GF-D8 (cell line): ENCODE measurements around the gene CTNNA2.

Source experiments
- DNase-seq: peaks from one replicate; lab custom pipeline; 2025; lab: John Stamatoyannopoulos, UW

The CTNNA2 gene

GRCh38 chr2:79713131-79713785 is 200.4 kb downstream of the CTNNA2 start:
- no peak for DNase-seq

DNA sequence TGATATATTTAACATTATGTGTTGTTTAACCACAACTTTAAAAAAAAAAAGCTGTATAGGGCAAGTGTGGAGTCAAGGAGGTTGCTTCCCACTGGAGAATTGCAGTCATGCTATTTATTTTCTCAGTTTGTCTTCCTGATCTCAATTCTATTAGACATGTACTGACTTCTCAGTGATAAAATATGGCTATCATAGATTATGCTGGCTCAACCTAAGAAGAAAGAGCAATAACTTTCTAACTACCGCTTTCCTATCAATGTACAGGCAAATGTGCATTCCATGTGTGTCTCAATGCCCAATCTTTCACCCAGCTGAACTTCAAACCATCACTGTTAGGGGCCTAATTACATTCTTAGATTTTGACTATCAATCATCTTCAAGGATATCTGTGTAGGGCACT is 201.4 kb downstream of the CTNNA2 start:
- no peak for DNase-seq

DNA sequence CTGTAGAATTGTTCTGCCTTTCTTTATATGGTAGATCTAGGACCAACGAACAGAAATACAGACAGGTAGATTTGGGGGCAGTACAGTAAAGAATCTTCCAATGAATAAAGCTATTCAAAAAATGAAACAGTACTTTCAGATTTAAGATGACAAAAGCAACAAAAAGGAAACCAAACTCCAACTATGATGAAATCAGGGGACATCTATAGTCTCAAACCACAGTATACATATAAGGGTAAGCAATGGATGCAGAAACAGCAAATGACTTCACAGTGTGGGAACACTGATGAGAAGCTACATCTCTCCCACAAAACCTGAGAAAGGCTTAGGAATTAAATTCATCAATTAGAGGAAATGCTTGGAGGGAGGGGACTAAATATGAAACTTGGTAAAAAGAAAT is 202.5 kb downstream of the CTNNA2 start:
- no peak for DNase-seq

- no peak for DNase-seq
Measured at GRCh38 chr2:79716266-79716665, 203.4 kb downstream of the CTNNA2 start.

GRCh38 chr2:79717364-79718007 is 204.6 kb downstream of the CTNNA2 start:
- no peak for DNase-seq

DNA sequence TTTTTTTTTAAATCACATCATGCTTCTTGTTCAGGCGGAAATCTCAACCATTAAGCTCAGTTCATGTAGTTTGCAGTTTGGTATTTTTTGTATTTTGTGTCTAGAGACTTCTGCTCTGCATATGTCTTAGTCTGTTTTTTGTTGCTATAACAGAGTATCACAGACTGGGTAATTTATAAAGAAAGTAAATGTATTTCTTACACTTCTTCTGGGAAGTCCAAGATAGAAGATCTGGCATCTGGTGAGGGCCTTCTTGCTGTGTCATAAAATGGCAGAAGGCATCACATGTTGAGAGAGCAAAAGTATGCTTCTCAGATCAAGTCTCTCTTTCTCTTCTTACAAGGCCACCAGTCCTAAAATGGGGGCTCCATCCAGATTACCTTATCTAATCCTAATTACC is 208.2 kb downstream of the CTNNA2 start:
- no peak for DNase-seq

DNA sequence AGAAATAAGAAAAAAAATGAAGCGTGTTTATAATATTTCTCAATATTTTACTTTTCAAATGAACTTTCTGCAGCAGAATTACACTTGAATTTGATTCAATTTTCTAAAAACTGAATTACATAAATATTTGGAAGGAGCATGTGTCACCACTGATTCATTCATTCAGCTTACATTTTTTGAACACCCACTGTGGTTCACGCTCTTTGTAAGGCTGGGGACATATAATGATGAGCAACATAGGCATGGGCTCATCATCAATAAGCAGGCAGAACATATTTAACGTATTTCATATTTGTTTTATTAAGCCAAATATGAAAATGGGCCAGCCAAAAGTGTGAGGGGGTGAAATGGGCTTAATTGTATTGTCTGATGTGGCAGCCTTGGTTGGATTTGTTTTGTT is 209.1 kb downstream of the CTNNA2 start:
- no peak for DNase-seq

- no peak for DNase-seq
Measured at GRCh38 chr2:79723830-79724229, 211.0 kb downstream of the CTNNA2 start.

DNA sequence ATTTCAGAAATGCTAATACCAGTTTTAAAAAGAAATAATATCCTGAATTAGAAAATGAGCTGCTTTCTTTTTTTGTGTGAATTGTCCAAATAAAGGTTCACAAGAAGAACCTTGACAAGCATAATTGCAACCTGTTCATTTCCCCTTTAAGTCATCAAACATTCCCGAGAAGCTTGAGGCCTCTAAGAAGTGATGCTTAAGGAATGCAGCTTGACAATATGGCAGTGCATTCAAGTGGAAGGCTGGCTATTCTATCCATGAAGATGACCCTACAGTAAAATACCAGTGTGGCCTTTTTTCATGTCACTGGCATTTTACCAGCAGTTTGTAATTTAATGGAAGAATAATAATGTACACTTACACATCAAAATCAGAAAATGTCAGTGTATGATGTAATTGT is 216.7 kb downstream of the CTNNA2 start:
- DNase-seq, result no peak

- DNase-seq, result no peak
Measured at GRCh38 chr2:79734518-79734917, 221.7 kb downstream of the CTNNA2 start.

DNA sequence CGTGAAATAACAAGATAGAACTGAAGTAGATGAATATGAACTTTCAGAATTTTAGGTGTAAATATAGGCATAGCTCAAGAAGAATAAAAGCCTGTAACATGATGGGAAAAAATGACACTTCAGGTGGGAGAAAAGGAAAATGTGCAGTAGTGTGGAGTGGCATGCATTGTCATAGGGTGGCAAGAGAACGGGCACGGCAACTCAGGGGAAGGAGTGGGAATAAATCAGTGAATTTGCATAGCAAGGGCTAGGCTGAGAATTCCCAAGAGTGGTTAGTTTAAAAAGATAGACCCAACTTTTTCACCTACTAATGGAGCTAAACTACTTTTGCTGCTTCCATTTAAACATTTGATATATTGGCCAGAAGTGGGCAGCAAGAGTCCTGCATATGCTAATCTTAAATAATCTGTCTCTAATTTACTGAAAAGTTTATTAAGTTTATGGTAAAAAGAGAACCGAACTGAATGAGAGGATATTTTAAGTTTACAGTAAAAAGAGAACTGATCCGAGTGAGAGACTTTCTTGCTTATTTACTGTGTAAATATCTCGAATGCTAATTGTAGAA is 228.1 kb downstream of the CTNNA2 start:
- no peak for DNase-seq

- DNase-seq, result no peak
Measured at GRCh38 chr2:79750321-79750720, 237.5 kb downstream of the CTNNA2 start.

- no peak for DNase-seq
Measured at GRCh38 chr2:79757526-79757925, 244.7 kb downstream of the CTNNA2 start.

DNA sequence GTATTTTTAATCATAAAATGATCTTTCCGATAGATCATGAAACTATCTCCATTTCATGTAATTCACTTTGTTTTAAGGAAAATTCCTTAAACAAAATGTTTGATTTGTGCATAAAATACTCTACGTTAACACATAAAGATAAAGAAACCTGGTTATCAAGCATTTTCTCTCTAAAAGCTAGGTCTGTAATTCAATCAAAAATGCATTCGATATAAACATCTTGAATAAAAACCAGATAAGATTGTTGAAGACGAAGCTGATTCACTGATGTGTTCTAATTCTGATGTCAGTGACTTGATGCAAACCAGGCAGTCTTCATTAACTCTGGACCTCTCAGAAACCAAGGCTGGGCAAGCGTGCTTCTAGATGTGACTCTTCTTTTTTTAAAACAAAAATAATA is 245.2 kb downstream of the CTNNA2 start:
- no peak for DNase-seq

- no peak for DNase-seq
Measured at GRCh38 chr2:79758749-79759282, 246.0 kb downstream of the CTNNA2 start.

DNA sequence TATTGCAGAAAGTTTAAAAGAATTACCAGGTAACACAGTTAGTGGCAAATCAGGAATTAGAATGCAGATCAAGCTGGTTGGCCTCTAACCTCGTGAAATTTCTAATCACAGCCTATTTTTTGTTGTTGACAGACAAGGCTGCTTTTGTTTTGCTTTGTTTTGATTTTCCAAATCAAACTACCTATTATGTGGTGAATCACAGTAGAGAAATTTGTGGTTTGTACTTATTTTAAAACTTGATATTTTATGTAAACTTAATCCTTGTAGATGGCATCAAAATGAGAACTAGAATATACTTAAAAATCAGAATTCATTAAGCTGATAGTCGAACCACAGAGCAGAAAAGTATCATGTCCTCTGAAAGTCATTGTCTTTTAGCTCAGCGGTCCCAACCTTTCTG is 258.1 kb downstream of the CTNNA2 start:
- DNase-seq, result no peak

- DNase-seq, result no peak
Measured at GRCh38 chr2:79771493-79771892, 258.6 kb downstream of the CTNNA2 start.

GRCh38 chr2:79774016-79774415 is 261.2 kb downstream of the CTNNA2 start:
- no peak for DNase-seq

DNA sequence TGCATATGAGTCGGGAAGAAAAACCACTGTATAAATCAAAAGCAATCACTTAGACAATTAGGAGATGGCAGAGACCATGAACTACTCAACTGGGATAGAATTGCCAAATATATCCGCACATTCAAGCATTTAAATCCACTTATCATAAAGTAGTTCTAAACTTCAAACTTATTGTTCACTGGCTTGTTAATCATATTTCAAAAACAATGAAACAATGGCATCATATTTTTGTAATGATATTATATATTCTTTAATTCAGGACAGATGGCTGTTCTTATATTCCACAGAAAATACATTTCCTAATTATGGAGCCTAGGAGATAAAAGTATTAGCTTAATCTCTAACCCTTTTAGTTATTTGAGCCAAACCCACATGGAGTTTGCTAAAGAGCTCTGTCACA is 263.6 kb downstream of the CTNNA2 start:
- no peak for DNase-seq

DNA sequence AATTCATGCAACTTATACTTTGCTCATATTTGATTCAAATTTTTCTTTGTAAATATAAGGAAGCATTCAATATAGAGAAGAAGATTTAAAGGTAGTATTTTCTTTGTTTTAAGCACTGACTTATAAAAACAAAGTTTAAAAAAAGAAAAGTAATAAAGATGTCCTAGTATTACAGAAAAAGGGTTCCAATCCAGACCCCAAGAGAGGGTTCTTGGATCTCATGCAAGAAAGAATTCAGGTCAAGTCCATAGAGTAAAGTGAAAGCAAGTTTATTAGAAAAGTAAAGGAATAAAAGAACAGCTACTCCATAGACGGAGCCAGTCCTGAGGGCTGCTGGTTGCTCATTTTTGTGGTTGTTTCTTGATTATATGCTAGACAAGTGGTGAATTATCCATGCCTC is 267.9 kb downstream of the CTNNA2 start:
- no peak for DNase-seq

DNA sequence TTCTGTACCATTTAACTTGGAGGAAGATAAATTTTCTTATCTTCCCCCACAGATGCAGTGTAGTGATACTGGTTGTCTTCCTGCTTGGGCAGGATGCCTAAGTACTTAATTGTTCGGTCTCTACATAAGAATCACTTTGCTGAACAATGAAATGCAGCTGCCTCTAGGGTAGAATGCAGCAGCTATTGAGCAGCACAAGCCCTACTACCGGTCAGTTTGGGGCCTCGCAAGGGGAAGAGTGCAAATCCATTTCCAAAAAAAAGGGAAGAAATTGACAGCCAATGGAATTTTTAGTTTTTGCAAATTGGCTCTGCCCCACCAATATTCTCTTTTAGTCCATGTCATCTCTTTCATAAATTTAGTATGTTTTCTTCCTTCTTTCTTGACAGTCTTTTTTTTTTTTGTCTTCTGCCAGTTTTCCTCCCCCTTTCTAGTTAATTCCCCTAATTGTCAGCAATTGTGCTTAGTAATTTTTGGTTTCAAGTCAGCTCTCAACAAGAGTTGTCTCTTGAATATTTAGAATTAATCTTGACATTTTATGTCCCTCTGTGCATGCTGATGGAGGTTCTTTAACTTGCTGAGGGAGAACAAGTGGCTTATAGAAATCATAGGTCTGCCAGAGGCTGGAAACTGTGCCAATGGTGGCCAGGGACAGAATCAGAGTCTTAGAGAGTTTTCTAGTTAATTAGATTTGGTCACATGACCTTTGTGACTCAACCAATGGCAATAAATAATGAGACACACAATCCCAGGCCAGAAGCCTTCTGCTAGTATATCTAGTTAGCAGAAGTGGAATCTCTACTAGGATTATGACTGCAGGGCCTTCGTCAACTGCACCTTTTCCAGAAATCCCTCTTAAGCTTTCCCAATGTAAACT is 270.0 kb downstream of the CTNNA2 start:
- no peak for DNase-seq

- DNase-seq, result no peak
Measured at GRCh38 chr2:79788952-79789651, 276.3 kb downstream of the CTNNA2 start.
